BLaER1 (cell line): ENCODE measurements around the gene KAT6B.

Experiments used
- H3K27ac ChIP-seq: shearing (Covaris generic); formaldehyde crosslinking; 2 replicates; pipeline ENCODE4 v1.8.1; 2022
- H3K27me3 ChIP-seq: shearing (Covaris generic); formaldehyde crosslinking; 2 replicates; pipeline ENCODE4 v1.8.1; 2022
- H3K36me3 ChIP-seq: shearing (Covaris generic); formaldehyde crosslinking; 2 replicates; pipeline ENCODE4 v1.8.1; 2022
- H3K4me1 ChIP-seq: shearing (Covaris generic); formaldehyde crosslinking; 2 replicates; pipeline ENCODE4 v1.8.1; 2022
- H3K4me2 ChIP-seq: shearing (Covaris generic); formaldehyde crosslinking; 2 replicates; pipeline ENCODE4 v1.8.1; 2022
- H3K4me3 ChIP-seq: shearing (Covaris generic); formaldehyde crosslinking; 2 replicates; pipeline ENCODE4 v1.8.1; 2022
- H3K9ac ChIP-seq: shearing (Covaris generic); formaldehyde crosslinking; 2 replicates; pipeline ENCODE4 v1.8.1; 2022
- H3K9me3 ChIP-seq: shearing (Covaris generic); formaldehyde crosslinking; 2 replicates; pipeline ENCODE4 v1.8.1; 2022
- H4K20me1 ChIP-seq: shearing (Covaris generic); formaldehyde crosslinking; 2 replicates; pipeline ENCODE4 v1.8.1; 2022
- Cebpa-rat ChIP-seq: shearing (Covaris generic); IDR thresholded peaks from 2 replicates; pipeline ENCODE4 v1.8.1; 2022

KAT6B gene

GRCh38 chr10:74855027-74855426 is 28.6 kb downstream of the KAT6B start:
- Histone ChIP-seq H3K27ac (no peak overlapping the region; the same call in 1 of the 2 replicates), H3K4me2 (peak overlapping the region; percentile 48), H4K20me1 (peaks cover 81% of the 10 kb centered on the region), H3K27me3 (no peaks in the 10 kb centered on the region), H3K9me3 (peaks cover 7% of the 10 kb centered on the region), H3K4me3 (no peak overlapping the region), H3K36me3 (peaks cover 39% of the 10 kb centered on the region), H3K9ac (no peak overlapping the region), H3K4me1 (peaks cover 29% of the 10 kb centered on the region)
- no peak for TF ChIP-seq Cebpa-rat

GRCh38 chr10:74855439-74855838 is 29.0 kb downstream of the KAT6B start:
- Histone ChIP-seq H3K27ac (no peak overlapping the region), H4K20me1 (peaks cover 85% of the 10 kb centered on the region), H3K9ac (no peak overlapping the region), H3K27me3 (no peaks in the 10 kb centered on the region), H3K4me2 (peak overlapping the region; percentile 48; the same call in 1 of the 2 replicates), H3K4me1 (peaks cover 29% of the 10 kb centered on the region), H3K4me3 (no peak overlapping the region), H3K9me3 (peaks cover 7% of the 10 kb centered on the region), H3K36me3 (peaks cover 43% of the 10 kb centered on the region)
- TF ChIP-seq Cebpa-rat = no peak

- peaks cover 44% of the 10 kb centered on the region for H3K36me3 ChIP-seq
- H3K4me2 ChIP-seq = no peak overlapping the region
- no peak for TF ChIP-seq Cebpa-rat
- no peaks in the 10 kb centered on the region for H3K27me3 ChIP-seq
- no peak overlapping the region for H3K27ac ChIP-seq
- H3K9ac ChIP-seq = no peak overlapping the region
- H3K4me1 ChIP-seq = peaks cover 22% of the 10 kb centered on the region
- H4K20me1 ChIP-seq = peaks cover 89% of the 10 kb centered on the region
- no peak overlapping the region for H3K4me3 ChIP-seq
- H3K9me3 ChIP-seq = peaks cover 7% of the 10 kb centered on the region
Measured at GRCh38 chr10:74856940-74857339, 30.5 kb downstream of the KAT6B start.

GRCh38 chr10:74857586-74857985 is 31.2 kb downstream of the KAT6B start:
- Histone ChIP-seq H4K20me1 (peaks cover 89% of the 10 kb centered on the region), H3K9me3 (peaks cover 7% of the 10 kb centered on the region), H3K9ac (no peak overlapping the region), H3K27me3 (no peaks in the 10 kb centered on the region), H3K4me3 (no peak overlapping the region), H3K4me2 (no peak overlapping the region), H3K4me1 (peaks cover 17% of the 10 kb centered on the region), H3K36me3 (peaks cover 44% of the 10 kb centered on the region), H3K27ac (no peak overlapping the region)
- TF ChIP-seq Cebpa-rat = no peak

GRCh38 chr10:74859546-74859945 is 33.1 kb downstream of the KAT6B start:
- no peak overlapping the region for H3K9ac ChIP-seq
- peaks cover 10% of the 10 kb centered on the region for H3K4me1 ChIP-seq
- H3K9me3 ChIP-seq = peaks cover 7% of the 10 kb centered on the region
- H3K27me3 ChIP-seq = no peaks in the 10 kb centered on the region
- H3K4me2 ChIP-seq = no peak overlapping the region
- H4K20me1 ChIP-seq = peaks cover 89% of the 10 kb centered on the region
- no peak for TF ChIP-seq Cebpa-rat
- no peak overlapping the region for H3K27ac ChIP-seq
- H3K36me3 ChIP-seq = peaks cover 38% of the 10 kb centered on the region
- H3K4me3 ChIP-seq = no peak overlapping the region

GRCh38 chr10:74862625-74863024 is 36.2 kb downstream of the KAT6B start:
- no peak overlapping the region for H3K9ac ChIP-seq
- no peak overlapping the region for H3K27ac ChIP-seq
- H3K36me3 ChIP-seq = peaks cover 17% of the 10 kb centered on the region
- H3K27me3 ChIP-seq = no peaks in the 10 kb centered on the region
- H3K4me2 ChIP-seq = no peak overlapping the region
- no peak overlapping the region for H3K4me3 ChIP-seq
- no peaks in the 10 kb centered on the region for H3K9me3 ChIP-seq
- TF ChIP-seq Cebpa-rat = no peak
- H3K4me1 ChIP-seq = no peaks in the 10 kb centered on the region
- H4K20me1 ChIP-seq = peaks cover 98% of the 10 kb centered on the region

- Histone ChIP-seq H3K36me3 (peaks cover 14% of the 10 kb centered on the region), H3K9me3 (no peaks in the 10 kb centered on the region), H4K20me1 (peaks cover 98% of the 10 kb centered on the region), H3K9ac (no peak overlapping the region), H3K27ac (no peak overlapping the region), H3K4me2 (no peak overlapping the region), H3K4me3 (no peak overlapping the region), H3K27me3 (no peaks in the 10 kb centered on the region), H3K4me1 (no peaks in the 10 kb centered on the region)
- no peak for TF ChIP-seq Cebpa-rat
Measured at GRCh38 chr10:74863551-74863950, 37.2 kb downstream of the KAT6B start.

- Histone ChIP-seq H4K20me1 (peaks cover 98% of the 10 kb centered on the region), H3K4me2 (no peak overlapping the region), H3K9ac (no peak overlapping the region), H3K4me1 (no peaks in the 10 kb centered on the region), H3K27me3 (no peaks in the 10 kb centered on the region), H3K27ac (no peak overlapping the region), H3K36me3 (peaks cover 24% of the 10 kb centered on the region), H3K4me3 (no peak overlapping the region), H3K9me3 (no peaks in the 10 kb centered on the region)
- no peak for TF ChIP-seq Cebpa-rat
Measured at GRCh38 chr10:74867351-74867750, 41.0 kb downstream of the KAT6B start.

GRCh38 chr10:74868392-74868977 is 42.1 kb downstream of the KAT6B start:
- TF ChIP-seq Cebpa-rat = no peak
- no peak overlapping the region for H3K4me3 ChIP-seq
- H3K9me3 ChIP-seq = no peaks in the 10 kb centered on the region
- no peak overlapping the region for H3K9ac ChIP-seq
- peaks cover 98% of the 10 kb centered on the region for H4K20me1 ChIP-seq
- H3K4me1 ChIP-seq = peaks cover 4% of the 10 kb centered on the region
- no peak overlapping the region for H3K4me2 ChIP-seq
- peaks cover 26% of the 10 kb centered on the region for H3K36me3 ChIP-seq
- no peaks in the 10 kb centered on the region for H3K27me3 ChIP-seq
- no peak overlapping the region for H3K27ac ChIP-seq

GRCh38 chr10:74869635-74870034 is 43.2 kb downstream of the KAT6B start:
- H3K27ac ChIP-seq = no peak overlapping the region
- no peak for TF ChIP-seq Cebpa-rat
- peaks cover 16% of the 10 kb centered on the region for H3K4me1 ChIP-seq
- no peaks in the 10 kb centered on the region for H3K9me3 ChIP-seq
- H3K36me3 ChIP-seq = peaks cover 26% of the 10 kb centered on the region
- no peak overlapping the region for H3K4me3 ChIP-seq
- H3K9ac ChIP-seq = no peak overlapping the region
- H3K4me2 ChIP-seq = no peak overlapping the region
- H3K27me3 ChIP-seq = no peaks in the 10 kb centered on the region
- peaks cover 98% of the 10 kb centered on the region for H4K20me1 ChIP-seq

GRCh38 chr10:74870191-74870590 is 43.8 kb downstream of the KAT6B start:
- Histone ChIP-seq H3K4me2 (no peak overlapping the region), H3K27ac (no peak overlapping the region), H3K4me3 (no peak overlapping the region), H4K20me1 (peaks cover 99% of the 10 kb centered on the region), H3K27me3 (no peaks in the 10 kb centered on the region), H3K36me3 (peaks cover 26% of the 10 kb centered on the region), H3K9ac (no peak overlapping the region), H3K9me3 (no peaks in the 10 kb centered on the region), H3K4me1 (peaks cover 21% of the 10 kb centered on the region)
- TF ChIP-seq Cebpa-rat = no peak
